WTC11 (cell line): ENCODE measurements around the gene CAPN9. TPM values are rescaled to one million over a fixed set of nuclear protein-coding genes. Genes with fewer than 3 reads are reported as not detected.
"Not testable (repeated sequence)": the region's sequence is repeated elsewhere in the genome, so short reads cannot be mapped to it uniquely, and the experiment has no call there.

Experiments
- ATAC-seq: fragments of 200-7000 bp; cut with Tn5 transposase; 2 replicates; pipeline ENCODE4 v1.10.0; 2021; ENCODE audit warnings: mild to moderate bottlenecking, moderate library complexity
- CTCF ChIA-PET: fragments of 300-600 bp; sonication (Branson Sonifier 250); formaldehyde crosslinking; loops from one replicate; lab custom pipeline; 2021; ENCODE audit warnings: antibody characterized with exemption; lab: Charles Lee
- POLR2A ChIA-PET: fragments of 350-600 bp; sonication (Branson Sonifier 250); formaldehyde crosslinking; loops from one replicate; lab custom pipeline; 2021; ENCODE audit warnings: antibody characterized with exemption; lab: Charles Lee
- DNase-seq: peaks from one replicate; pipeline ENCODE4 v3.0.0; 2021; ENCODE audit warnings: low spot score
- H3K27ac Mint-ChIP-seq: 2 replicates; pipeline ENCODE4 v1.8.0; 2021; ENCODE audit warnings: mixed read lengths
- H3K27me3 Mint-ChIP-seq: 2 replicates; pipeline ENCODE4 v1.8.0; 2021; ENCODE audit warnings: low read depth, mild to moderate bottlenecking, moderate library complexity, mixed read lengths
- H3K36me3 Mint-ChIP-seq: 2 replicates; pipeline ENCODE4 v1.8.0; 2021; ENCODE audit warnings: mixed read lengths
- H3K4me1 Mint-ChIP-seq: 2 replicates; pipeline ENCODE4 v1.8.0; 2022; ENCODE audit warnings: mixed read lengths
- H3K4me3 Mint-ChIP-seq: 2 replicates; pipeline ENCODE4 v1.8.0; 2021; ENCODE audit warnings: mild to moderate bottlenecking, moderate library complexity, mixed read lengths
- H3K9me3 Mint-ChIP-seq: 2 replicates; pipeline ENCODE4 v1.8.0; 2021; ENCODE audit warnings: mixed read lengths
- CBFB ChIP-seq: sonication (generic); formaldehyde crosslinking; IDR thresholded peaks from 2 replicates; pipeline ENCODE4 v1.8.1; 2022; ENCODE audit warnings: mild to moderate bottlenecking, low read depth, missing genetic modification reagents
- ELF4 ChIP-seq: sonication (generic); formaldehyde crosslinking; IDR thresholded peaks from 2 replicates; pipeline ENCODE4 v1.8.1; 2022; ENCODE audit warnings: low read depth, mild to moderate bottlenecking, moderate library complexity, missing genetic modification reagents
- FOXJ3 ChIP-seq: sonication (generic); formaldehyde crosslinking; IDR thresholded peaks from 2 replicates; pipeline ENCODE4 v1.9.0; 2021; ENCODE audit warnings: missing genetic modification reagents, mild to moderate bottlenecking, borderline replicate concordance
- FOXP1 ChIP-seq: sonication (generic); formaldehyde crosslinking; IDR thresholded peaks from 2 replicates; pipeline ENCODE4 v1.8.0; 2022; ENCODE audit warnings: missing genetic modification reagents, mild to moderate bottlenecking, moderate library complexity, borderline replicate concordance
- FOXP4 ChIP-seq: sonication (generic); formaldehyde crosslinking; IDR thresholded peaks from 2 replicates; pipeline ENCODE4 v1.8.0; 2022; ENCODE audit warnings: mild to moderate bottlenecking, missing genetic modification reagents
- HMGA2 ChIP-seq: fragments of 250-450 bp; sonication (Bioruptor Pico); IDR thresholded peaks from 2 replicates; pipeline ENCODE4 v1.4.0; 2021; ENCODE audit warnings: mild to moderate bottlenecking, moderate library complexity
- HMGXB4 ChIP-seq: sonication (generic); formaldehyde crosslinking; IDR thresholded peaks from 2 replicates; pipeline ENCODE4 v1.8.1; 2023; ENCODE audit warnings: mild to moderate bottlenecking, moderate library complexity, missing genetic modification reagents
- KAT7 ChIP-seq: sonication (generic); formaldehyde crosslinking; IDR thresholded peaks from 2 replicates; pipeline ENCODE4 v1.8.1; 2023; ENCODE audit warnings: missing genetic modification reagents, mild to moderate bottlenecking, borderline replicate concordance
- MYBL2 ChIP-seq: sonication (generic); formaldehyde crosslinking; IDR thresholded peaks from 2 replicates; pipeline ENCODE4 v1.8.1; 2023; ENCODE audit warnings: mild to moderate bottlenecking, moderate library complexity, missing genetic modification reagents
- PREB ChIP-seq: sonication (generic); formaldehyde crosslinking; IDR thresholded peaks from 2 replicates; pipeline ENCODE4 v1.8.1; 2022; ENCODE audit warnings: mild to moderate bottlenecking, missing genetic modification reagents, moderate library complexity, borderline replicate concordance
- SMAD3 ChIP-seq: sonication (generic); formaldehyde crosslinking; IDR thresholded peaks from 2 replicates; pipeline ENCODE4 v1.8.0; 2022; ENCODE audit warnings: missing genetic modification reagents, mild to moderate bottlenecking, borderline replicate concordance
- TEAD1 ChIP-seq: sonication (generic); formaldehyde crosslinking; IDR thresholded peaks from 2 replicates; pipeline ENCODE4 v1.8.0; 2022; ENCODE audit warnings: mild to moderate bottlenecking, missing genetic modification reagents
- TEAD4 ChIP-seq: sonication (generic); formaldehyde crosslinking; IDR thresholded peaks from 2 replicates; pipeline ENCODE4 v1.8.0; 2022; ENCODE audit warnings: mild to moderate bottlenecking, missing genetic modification reagents
- USF1 ChIP-seq: sonication (generic); formaldehyde crosslinking; IDR thresholded peaks from 2 replicates; pipeline ENCODE4 v1.8.0; 2022; ENCODE audit warnings: mild to moderate bottlenecking, missing genetic modification reagents
- ZBTB43 ChIP-seq: sonication (generic); formaldehyde crosslinking; IDR thresholded peaks from 2 replicates; pipeline ENCODE4 v1.8.1; 2023; ENCODE audit warnings: mild to moderate bottlenecking, missing genetic modification reagents
- ZNF263 ChIP-seq: sonication (generic); formaldehyde crosslinking; IDR thresholded peaks from 2 replicates; pipeline ENCODE4 v1.8.1; 2022; ENCODE audit warnings: low read depth, mild to moderate bottlenecking, moderate library complexity, missing genetic modification reagents
- ZNF416 ChIP-seq: fragments of 250-450 bp; sonication (Bioruptor Pico); IDR thresholded peaks from 2 replicates; pipeline ENCODE4 v1.9.0; 2021; ENCODE audit warnings: mild to moderate bottlenecking, inconsistent platforms
- ZNF423 ChIP-seq: fragments of 250-450 bp; sonication (Bioruptor Pico); IDR thresholded peaks from 2 replicates; pipeline ENCODE4 v2.1.2; 2022; ENCODE audit warnings: mild to moderate bottlenecking, moderate library complexity
- total RNA-seq: library from RNA; stranded (reverse); gene quantifications from 3 replicates; pipeline ENCODE4 v1.2.3, GENCODE V29; 2021

CAPN9 gene
- total RNA-seq, 1 experiment from 2014 or later, result not detected

GRCh38 chr1:230767859-230768612 is 20.8 kb downstream of the CAPN9 start:
- DNase-seq, POLR2A ChIA-PET, ATAC-seq, H3K27ac Mint-ChIP-seq, H3K36me3 Mint-ChIP-seq, H3K4me3 Mint-ChIP-seq, CTCF ChIA-PET, H3K4me1 Mint-ChIP-seq: not testable (repeated sequence)
- peaks cover 23% of the 10 kb centered on the region for H3K27me3 Mint-ChIP-seq
- H3K9me3 Mint-ChIP-seq, result peaks cover 30% of the 10 kb centered on the region
- TF ChIP-seq HMGA2, result peak; percentile 97
- TF ChIP-seq, all 79 proteins: peak for 1; not testable (repeated sequence) for 78

GRCh38 chr1:230768903-230769570 is 21.8 kb downstream of the CAPN9 start:
- Mint-ChIP-seq H3K27ac (no peak overlapping the region), H3K27me3 (peaks cover 23% of the 10 kb centered on the region), H3K4me1 (0 out of 2 replicates have a peak, but pooled peaks cover 2% of the 10 kb centered on the region), H3K9me3 (peaks cover 30% of the 10 kb centered on the region), H3K4me3 (no peak overlapping the region), H3K36me3 (0 out of 2 replicates have a peak, but pooled peaks cover 4% of the 10 kb centered on the region)
- ChIA-PET POLR2A (no interaction called here), CTCF (no interaction called here)
- ATAC-seq, result no peak
- DNase-seq, result no peak
- TF ChIP-seq MYBL2 (CRISPR knock-in tag) (no peak), ELF4 (CRISPR knock-in tag) (no peak), FOXP1 (no peak), ZNF416 (CRISPR knock-in tag) (no peak), ZNF423 (CRISPR knock-in tag) (no peak), CBFB (CRISPR knock-in tag) (no peak), FOXP4 (CRISPR knock-in tag) (no peak), ZNF263 (CRISPR knock-in tag) (no peak)

- 0 out of 2 replicates have a peak, but pooled peaks cover 4% of the 10 kb centered on the region for H3K36me3 Mint-ChIP-seq
- TF ChIP-seq ZBTB43 (CRISPR knock-in tag) (no peak), SMAD3 (CRISPR knock-in tag) (no peak)
- DNase-seq, result no peak
- 0 out of 2 replicates have a peak, but pooled peaks cover 2% of the 10 kb centered on the region for H3K4me1 Mint-ChIP-seq
- no peak overlapping the region for H3K27ac Mint-ChIP-seq
- no peak overlapping the region for H3K4me3 Mint-ChIP-seq
- ATAC-seq, result no peak
- H3K9me3 Mint-ChIP-seq, result peaks cover 17% of the 10 kb centered on the region
- ChIA-PET CTCF (no interaction called here), POLR2A (interaction anchor here (1.2 kb wide), 1 partner anchor 9 kb away, joined by 4 read pairs; no protein-coding TSS in a partner anchor)
- H3K27me3 Mint-ChIP-seq, result peaks cover 24% of the 10 kb centered on the region
Observed at GRCh38 chr1:230770317-230770716, 23.1 kb downstream of the CAPN9 start.

- H3K9me3 Mint-ChIP-seq, result peaks cover 11% of the 10 kb centered on the region
- ChIA-PET CTCF (interaction anchor here (1.0 to 2.4 kb wide), 4 partner anchors 69 to 86 kb away, joined by 3 to 12 read pairs (median 7); no protein-coding TSS in a partner anchor), POLR2A (no interaction called here)
- no peak overlapping the region for H3K4me3 Mint-ChIP-seq
- no peak for DNase-seq
- TF ChIP-seq FOXJ3 (CRISPR knock-in tag) (no peak), MYBL2 (CRISPR knock-in tag) (no peak), TEAD1 (CRISPR knock-in tag) (no peak), TEAD4 (CRISPR knock-in tag) (no peak), USF1 (CRISPR knock-in tag) (no peak), HMGXB4 (no peak), PREB (no peak), KAT7 (CRISPR knock-in tag) (no peak), ZNF263 (CRISPR knock-in tag) (no peak)
- TF ChIP-seq, all 79 proteins: peak for 0
- Mint-ChIP-seq H3K36me3 (no peaks in the 10 kb centered on the region), H3K4me1 (0 out of 2 replicates have a peak, but pooled peaks cover 2% of the 10 kb centered on the region), H3K27me3 (peaks cover 25% of the 10 kb centered on the region), H3K27ac (no peak overlapping the region)
- ATAC-seq, result no peak
Observed at GRCh38 chr1:230771773-230772354, 24.7 kb downstream of the CAPN9 start.
